GM03348 (cell line): ENCODE results near the gene CCDC174.
A peak's percentile ranks its signal among the peaks of the same experiment; 100 is the strongest.
"Not testable (repeated sequence)": the region's sequence is repeated elsewhere in the genome, so short reads cannot be mapped to it uniquely, and the experiment has no call there.

Experiments used
- DNase-seq: peaks from one replicate; pipeline ENCODE4 v3.0.0; 2012; ENCODE audit warnings: low spot score

Gene CCDC174

GRCh38 chr3:14651440-14652251, at the start of gene CCDC174:
Gene CCDC174, plus strand, starts transcription at chr3:14651762. Its CDS starts 75 bp downstream, at chr3:14651837.
- DNase-seq, result peak; percentile 94

- no peak for DNase-seq
Observed at GRCh38 chr3:14602006-14602803, 49.4 kb upstream of the CCDC174 start.

- DNase-seq, result peak; percentile 69
Observed at GRCh38 chr3:14602804-14603644, 48.5 kb upstream of the CCDC174 start.

- no peak for DNase-seq
Observed at GRCh38 chr3:14605067-14605466, 46.5 kb upstream of the CCDC174 start.

GRCh38 chr3:14605744-14606143, 45.8 kb upstream of the CCDC174 start:
- DNase-seq, result no peak

- DNase-seq, result no peak
Observed at GRCh38 chr3:14606669-14607339, 44.8 kb upstream of the CCDC174 start.

GRCh38 chr3:14608298-14608697, 43.3 kb upstream of the CCDC174 start:
- DNase-seq, result no peak

GRCh38 chr3:14609058-14609457, 42.5 kb upstream of the CCDC174 start:
- not testable (repeated sequence) for DNase-seq

GRCh38 chr3:14609506-14609905, 42.1 kb upstream of the CCDC174 start:
- DNase-seq, result no peak

- no peak for DNase-seq
Observed at GRCh38 chr3:14609941-14610340, 41.6 kb upstream of the CCDC174 start.

- DNase-seq, result no peak
Observed at GRCh38 chr3:14614189-14614588, 37.4 kb upstream of the CCDC174 start.

- no peak for DNase-seq
Observed at GRCh38 chr3:14614862-14615261, 36.7 kb upstream of the CCDC174 start.

- no peak for DNase-seq
Observed at GRCh38 chr3:14616606-14617507, 34.7 kb upstream of the CCDC174 start.

GRCh38 chr3:14617508-14618023, 34.0 kb upstream of the CCDC174 start:
- no peak for DNase-seq

- no peak for DNase-seq
Observed at GRCh38 chr3:14619605-14620004, 32.0 kb upstream of the CCDC174 start.

GRCh38 chr3:14620512-14620911, 31.1 kb upstream of the CCDC174 start:
- DNase-seq, result no peak

- DNase-seq, result no peak
Observed at GRCh38 chr3:14621093-14621492, 30.5 kb upstream of the CCDC174 start.

GRCh38 chr3:14622368-14622767, 29.2 kb upstream of the CCDC174 start:
- no peak for DNase-seq

GRCh38 chr3:14623569-14624051, 28.0 kb upstream of the CCDC174 start:
- no peak for DNase-seq

- no peak for DNase-seq
Observed at GRCh38 chr3:14624498-14624897, 27.1 kb upstream of the CCDC174 start.
